ENCODE data around the gene PCSK9.

PCSK9 gene

DNA sequence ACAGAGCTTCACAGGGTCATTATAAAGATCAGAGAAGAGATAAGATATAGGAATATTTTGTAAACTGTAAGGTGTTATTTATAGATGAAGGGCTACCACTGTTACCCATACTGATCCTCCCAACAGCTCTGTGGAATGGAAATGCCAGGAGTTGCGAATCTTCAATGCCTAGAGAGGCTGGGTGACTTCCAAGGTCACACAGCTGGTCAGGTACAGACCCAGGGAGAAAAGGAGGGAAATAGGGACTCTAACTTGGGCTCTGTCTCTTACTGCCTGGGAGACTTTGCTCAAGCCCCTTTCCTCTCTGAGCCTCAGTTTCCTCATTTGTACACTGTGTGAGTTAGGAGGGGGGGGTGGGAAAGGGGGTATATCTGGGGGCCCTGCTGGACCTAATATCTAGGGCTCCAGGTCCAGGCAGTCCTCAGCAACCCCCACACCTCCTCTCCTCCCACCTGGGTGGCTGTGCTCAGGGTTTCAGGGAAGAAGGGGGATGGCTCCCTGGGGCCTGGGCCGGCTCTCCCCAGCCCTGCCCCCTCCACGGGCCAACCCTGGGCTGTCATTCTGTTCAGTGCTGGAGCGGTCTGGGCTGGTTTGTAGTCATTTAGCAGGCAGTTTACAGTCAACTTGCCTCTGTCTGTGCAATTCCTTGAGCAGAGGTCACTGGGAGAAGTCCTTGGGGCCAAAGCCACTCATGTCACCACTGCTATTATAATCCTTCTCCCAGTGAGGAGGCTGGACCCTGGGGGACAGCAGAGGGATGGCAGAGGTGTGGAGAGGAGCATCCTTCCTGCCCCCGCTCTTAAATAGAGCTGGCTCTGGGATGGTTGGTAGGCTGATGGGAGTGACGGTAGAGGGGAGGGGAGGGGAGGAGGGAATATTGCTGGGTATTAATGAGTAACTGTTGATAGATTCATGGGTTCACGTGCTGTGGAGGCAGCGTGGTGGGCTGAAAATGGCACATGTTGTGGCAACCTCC lies 39.0 kb upstream of the PCSK9 start:
- no peaks in the 10 kb centered on the region for H3K36me3 ChIP-seq (ENCODE audit: insufficient read depth, low read length)

DNA sequence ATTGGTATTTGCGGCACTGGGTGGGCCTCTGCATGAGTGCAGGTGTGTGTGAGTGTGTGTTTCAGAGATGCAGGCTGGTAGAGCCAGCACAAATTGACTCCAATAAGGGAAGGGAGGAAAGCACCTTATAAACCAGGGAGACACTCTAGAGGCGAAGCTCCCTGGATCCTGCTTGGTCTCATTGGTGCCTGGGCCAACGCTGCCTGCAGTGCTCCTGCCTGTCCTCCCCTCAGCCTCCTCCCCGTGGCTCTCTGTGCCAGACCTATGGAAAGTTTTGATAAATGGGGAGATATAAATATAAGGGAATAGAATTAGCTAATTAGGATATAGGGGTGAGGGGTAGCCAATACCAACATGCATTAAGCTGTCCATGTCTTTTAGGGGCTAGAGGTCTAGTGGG lies 38.0 kb upstream of the PCSK9 start:
- Histone ChIP-seq H3K36me3 (ENCODE audit: insufficient read depth, low read length) (no peaks in the 10 kb centered on the region), H3K4me1 (ENCODE audit: insufficient read depth, low read length) (peaks cover 3% of the 10 kb centered on the region; the same call in 1 of the 2 replicates), H3K9me3 (ENCODE audit: control insufficient read depth, insufficient read depth, low read length) (no peaks in the 10 kb centered on the region), H3K9ac (ENCODE audit: low read depth, low read length) (no peak overlapping the region)

More for the DNA sequence above, 39.0 kb upstream of the PCSK9 start:
- Histone ChIP-seq H3K9me3 (ENCODE audit: control insufficient read depth, insufficient read depth, low read length) (no peaks in the 10 kb centered on the region), H3K9ac (ENCODE audit: low read depth, low read length) (no peak overlapping the region), H3K4me1 (ENCODE audit: insufficient read depth, low read length) (peaks cover 8% of the 10 kb centered on the region; the same call in 1 of the 2 replicates)

DNA sequence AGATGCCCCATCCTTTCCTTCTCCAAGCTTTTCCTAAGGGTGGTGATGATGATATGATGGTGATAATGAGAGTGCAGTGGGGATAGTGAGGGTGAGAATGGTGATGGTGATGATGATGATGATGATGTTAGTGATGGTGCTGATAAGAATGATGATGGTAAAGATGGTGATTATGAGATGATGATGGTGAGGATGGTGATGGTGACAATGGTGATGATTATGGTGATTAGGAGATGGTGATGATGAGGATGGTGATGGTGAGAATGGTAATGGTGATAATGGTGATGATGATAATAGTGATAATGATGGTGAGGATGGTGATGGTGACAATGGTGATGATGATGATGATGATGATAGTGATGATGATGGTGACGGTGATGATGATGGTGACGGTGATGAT lies 36.7 kb upstream of the PCSK9 start:
- peaks cover 3% of the 10 kb centered on the region; the same call in 1 of the 2 replicates for H3K4me1 ChIP-seq (ENCODE audit: insufficient read depth, low read length)
- no peak overlapping the region for H3K9ac ChIP-seq (ENCODE audit: low read depth, low read length)
- no peaks in the 10 kb centered on the region for H3K9me3 ChIP-seq (ENCODE audit: control insufficient read depth, insufficient read depth, low read length)
- no peaks in the 10 kb centered on the region for H3K36me3 ChIP-seq (ENCODE audit: insufficient read depth, low read length)

DNA sequence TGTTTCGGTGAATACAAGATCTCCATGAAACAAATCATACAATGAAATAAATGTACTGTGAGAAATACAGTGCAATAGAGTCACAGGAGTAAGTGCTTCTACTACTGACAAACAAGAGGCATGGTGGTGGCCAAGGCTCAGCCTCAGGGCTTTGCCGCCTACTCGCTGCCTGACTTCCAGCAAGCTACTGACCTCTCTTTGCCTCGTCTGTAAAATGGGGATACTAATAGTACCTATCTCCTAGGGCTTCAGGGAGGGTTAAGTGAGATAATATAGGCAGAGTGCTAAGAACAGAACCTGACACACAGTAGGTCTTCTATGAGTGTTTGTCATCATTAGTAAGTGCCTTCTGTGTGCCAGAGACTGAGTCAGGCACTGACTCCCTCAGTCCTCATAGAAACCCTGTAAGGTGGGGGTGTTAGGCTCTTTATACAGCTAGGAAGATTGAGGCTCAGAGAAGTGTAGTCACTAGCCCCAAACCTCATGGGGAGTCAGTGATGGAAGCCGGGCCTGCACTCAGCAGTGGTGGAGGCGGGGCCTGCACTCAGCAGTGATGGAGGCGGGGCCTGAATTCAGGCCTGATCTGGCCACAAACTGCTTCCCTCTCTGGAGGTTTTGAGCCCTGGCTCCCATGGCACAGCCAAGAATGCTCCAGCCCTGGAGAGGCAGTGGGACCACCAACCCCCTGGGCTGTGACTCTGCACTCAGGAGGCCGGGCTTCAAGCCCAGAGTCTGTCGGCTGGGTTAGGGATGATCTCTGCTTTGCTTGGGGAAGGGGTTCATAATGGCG lies 33.8 kb upstream of the PCSK9 start:
- H3K9ac ChIP-seq (ENCODE audit: low read depth, low read length), result no peak overlapping the region
- H3K9me3 ChIP-seq (ENCODE audit: control insufficient read depth, insufficient read depth, low read length), result no peaks in the 10 kb centered on the region
- H3K36me3 ChIP-seq (ENCODE audit: insufficient read depth, low read length), result no peaks in the 10 kb centered on the region
- peaks cover 6% of the 10 kb centered on the region for H3K4me1 ChIP-seq (ENCODE audit: insufficient read depth, low read length)

DNA sequence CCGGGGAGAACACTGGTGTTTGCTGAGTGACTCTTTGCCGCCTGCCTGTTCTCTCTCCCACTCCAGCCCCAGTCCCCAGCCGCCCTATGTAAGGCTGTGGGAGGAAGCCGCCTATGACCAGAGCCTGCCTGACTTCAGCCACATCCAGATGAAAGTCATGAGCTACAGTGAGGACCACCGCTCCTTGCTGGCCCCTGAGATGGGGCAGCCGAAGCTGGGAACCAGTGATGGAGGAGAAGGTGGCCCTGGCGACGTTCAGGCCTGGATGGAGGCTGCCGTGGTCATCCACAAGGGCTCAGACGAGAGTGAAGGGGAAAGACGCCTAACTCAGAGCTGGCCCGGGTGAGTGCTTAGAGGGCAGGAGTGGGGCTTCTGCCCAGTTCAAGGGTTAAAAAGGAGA lies 32.4 kb upstream of the PCSK9 start:
- Histone ChIP-seq H3K9ac (ENCODE audit: low read depth, low read length) (no peak overlapping the region), H3K4me1 (ENCODE audit: insufficient read depth, low read length) (peaks cover 14% of the 10 kb centered on the region), H3K9me3 (ENCODE audit: control insufficient read depth, insufficient read depth, low read length) (no peaks in the 10 kb centered on the region), H3K36me3 (ENCODE audit: insufficient read depth, low read length) (no peaks in the 10 kb centered on the region)

DNA sequence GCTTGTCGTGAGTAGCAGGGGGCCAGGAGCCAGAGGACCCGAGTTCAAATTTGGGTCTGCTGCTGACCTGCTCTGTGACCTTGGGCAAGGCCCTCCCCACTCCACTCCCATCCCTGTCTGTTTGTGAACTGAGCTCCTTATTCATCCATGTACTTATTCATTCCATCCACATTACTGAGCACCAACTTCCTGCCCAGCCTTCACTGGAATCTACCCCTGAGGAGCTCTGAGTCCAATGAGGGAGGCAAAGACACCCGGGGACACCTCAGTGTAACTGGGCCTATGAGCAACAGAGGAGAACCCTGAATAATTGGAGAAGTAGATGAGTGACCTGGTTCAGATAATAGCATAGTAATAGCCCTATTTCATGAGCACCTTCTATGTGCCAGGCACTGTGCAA lies 31.7 kb upstream of the PCSK9 start:
- no peaks in the 10 kb centered on the region for H3K9me3 ChIP-seq (ENCODE audit: control insufficient read depth, insufficient read depth, low read length)
- H3K36me3 ChIP-seq (ENCODE audit: insufficient read depth, low read length), result no peaks in the 10 kb centered on the region
- H3K4me1 ChIP-seq (ENCODE audit: insufficient read depth, low read length), result peaks cover 14% of the 10 kb centered on the region
- no peak overlapping the region for H3K9ac ChIP-seq (ENCODE audit: low read depth, low read length)

DNA sequence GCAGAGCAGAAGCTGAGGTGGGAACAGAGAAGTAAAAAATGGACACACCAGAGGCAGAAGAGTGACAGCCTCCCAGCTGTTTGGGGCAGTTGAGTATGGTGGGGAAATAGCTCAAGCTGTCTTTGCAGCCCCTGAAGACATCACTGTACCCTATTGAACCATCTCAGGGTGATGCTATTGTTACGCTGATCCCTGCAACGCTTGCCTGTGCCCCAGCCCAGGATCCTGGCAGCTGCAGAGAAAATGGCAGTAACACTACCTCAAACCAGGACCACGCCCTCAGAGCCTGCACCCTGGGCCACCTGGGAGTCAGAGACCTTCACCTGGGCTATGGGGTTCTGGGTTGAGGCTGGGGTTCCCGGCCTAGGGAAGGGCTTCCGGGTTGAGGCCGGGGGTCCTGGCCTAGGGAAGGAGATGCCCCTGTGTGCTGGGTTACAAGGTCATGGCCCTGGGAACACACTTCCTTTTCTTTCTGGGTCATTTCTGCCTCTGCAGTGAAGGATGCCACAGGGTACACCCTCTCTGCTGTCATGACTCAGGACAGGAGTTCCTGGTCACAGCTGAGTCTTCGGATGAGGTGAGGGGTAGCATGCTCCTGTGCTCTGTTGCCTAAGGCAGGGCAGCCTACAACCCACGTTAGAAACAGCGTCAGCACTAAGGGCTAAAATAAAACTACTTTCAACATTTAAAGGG lies 29.0 kb upstream of the PCSK9 start:
- Histone ChIP-seq H3K9me3 (ENCODE audit: control insufficient read depth, insufficient read depth, low read length) (no peaks in the 10 kb centered on the region), H3K4me1 (ENCODE audit: insufficient read depth, low read length) (peaks cover 14% of the 10 kb centered on the region), H3K36me3 (ENCODE audit: insufficient read depth, low read length) (no peaks in the 10 kb centered on the region), H3K9ac (ENCODE audit: low read depth, low read length) (no peak overlapping the region)

DNA sequence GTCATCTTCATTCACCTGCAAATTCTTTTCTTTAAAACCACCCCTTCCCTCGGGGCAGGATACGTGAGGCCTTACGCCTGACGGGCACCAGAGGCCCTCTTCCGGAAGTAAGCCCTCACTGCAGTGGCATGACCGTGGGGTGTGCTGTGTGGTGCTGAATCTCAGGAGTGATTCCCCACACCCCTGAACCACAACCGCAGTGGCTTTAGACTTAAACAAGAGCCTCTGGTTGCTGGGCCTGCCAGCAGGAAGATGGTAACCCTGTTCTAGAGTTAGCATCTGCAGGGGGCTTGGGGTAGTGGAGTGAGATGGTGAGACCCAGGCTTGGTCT lies 28.5 kb upstream of the PCSK9 start:
- peaks cover 14% of the 10 kb centered on the region for H3K4me1 ChIP-seq (ENCODE audit: insufficient read depth, low read length)
- H3K9me3 ChIP-seq (ENCODE audit: control insufficient read depth, insufficient read depth, low read length), result no peaks in the 10 kb centered on the region
- no peaks in the 10 kb centered on the region for H3K36me3 ChIP-seq (ENCODE audit: insufficient read depth, low read length)
- H3K9ac ChIP-seq (ENCODE audit: low read depth, low read length), result no peak overlapping the region

DNA sequence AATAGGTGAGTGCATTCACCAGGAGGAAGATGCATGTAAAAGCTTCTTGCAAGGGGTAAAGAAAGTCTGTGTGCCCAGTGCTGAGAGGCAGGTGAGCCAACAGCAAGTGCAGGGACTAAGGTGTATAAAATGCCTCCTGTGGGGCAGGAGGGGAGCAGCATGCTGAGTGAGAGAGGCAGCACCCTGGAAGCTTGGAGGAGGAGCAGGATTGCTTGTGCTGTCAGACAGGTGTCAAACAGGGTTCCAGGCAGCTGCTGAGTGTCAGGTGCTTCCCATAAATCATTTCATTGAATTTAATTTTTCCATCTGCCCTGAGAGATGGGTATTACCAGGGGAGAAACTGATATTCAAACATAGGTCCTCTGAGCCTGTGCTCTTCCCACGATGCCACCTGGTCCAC lies 26.7 kb upstream of the PCSK9 start:
- peaks cover 14% of the 10 kb centered on the region for H3K4me1 ChIP-seq (ENCODE audit: insufficient read depth, low read length)
- H3K36me3 ChIP-seq (ENCODE audit: insufficient read depth, low read length), result no peaks in the 10 kb centered on the region
- H3K9me3 ChIP-seq (ENCODE audit: control insufficient read depth, insufficient read depth, low read length), result no peaks in the 10 kb centered on the region

DNA sequence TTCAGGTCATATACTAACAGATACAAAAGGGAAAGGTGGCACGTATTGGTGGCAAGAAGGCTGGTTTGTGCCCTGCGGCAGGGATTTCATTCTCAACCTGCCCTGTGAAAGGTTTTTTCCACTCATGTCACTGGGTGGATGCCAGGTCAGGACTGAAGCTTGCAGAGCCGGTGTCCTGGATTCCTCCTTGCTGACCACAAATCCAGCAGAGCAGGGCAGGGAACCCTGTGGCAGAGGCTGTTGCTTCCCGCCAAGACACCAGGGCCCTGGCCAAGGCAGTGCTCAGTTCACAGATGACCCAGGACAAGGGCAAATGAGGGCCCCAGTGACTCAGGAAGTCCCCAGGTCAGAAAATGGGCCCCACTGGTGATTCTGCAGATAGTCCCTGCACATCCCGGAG lies 24.2 kb upstream of the PCSK9 start:
- no peaks in the 10 kb centered on the region for H3K36me3 ChIP-seq (ENCODE audit: insufficient read depth, low read length)
- no peaks in the 10 kb centered on the region for H3K9me3 ChIP-seq (ENCODE audit: control insufficient read depth, insufficient read depth, low read length)
- no peak overlapping the region for H3K9ac ChIP-seq (ENCODE audit: low read depth, low read length)
- H3K4me1 ChIP-seq (ENCODE audit: insufficient read depth, low read length), result peaks cover 12% of the 10 kb centered on the region

More for the DNA sequence above, 26.7 kb upstream of the PCSK9 start:
- H3K9ac ChIP-seq (ENCODE audit: low read depth, low read length), result no peak overlapping the region

DNA sequence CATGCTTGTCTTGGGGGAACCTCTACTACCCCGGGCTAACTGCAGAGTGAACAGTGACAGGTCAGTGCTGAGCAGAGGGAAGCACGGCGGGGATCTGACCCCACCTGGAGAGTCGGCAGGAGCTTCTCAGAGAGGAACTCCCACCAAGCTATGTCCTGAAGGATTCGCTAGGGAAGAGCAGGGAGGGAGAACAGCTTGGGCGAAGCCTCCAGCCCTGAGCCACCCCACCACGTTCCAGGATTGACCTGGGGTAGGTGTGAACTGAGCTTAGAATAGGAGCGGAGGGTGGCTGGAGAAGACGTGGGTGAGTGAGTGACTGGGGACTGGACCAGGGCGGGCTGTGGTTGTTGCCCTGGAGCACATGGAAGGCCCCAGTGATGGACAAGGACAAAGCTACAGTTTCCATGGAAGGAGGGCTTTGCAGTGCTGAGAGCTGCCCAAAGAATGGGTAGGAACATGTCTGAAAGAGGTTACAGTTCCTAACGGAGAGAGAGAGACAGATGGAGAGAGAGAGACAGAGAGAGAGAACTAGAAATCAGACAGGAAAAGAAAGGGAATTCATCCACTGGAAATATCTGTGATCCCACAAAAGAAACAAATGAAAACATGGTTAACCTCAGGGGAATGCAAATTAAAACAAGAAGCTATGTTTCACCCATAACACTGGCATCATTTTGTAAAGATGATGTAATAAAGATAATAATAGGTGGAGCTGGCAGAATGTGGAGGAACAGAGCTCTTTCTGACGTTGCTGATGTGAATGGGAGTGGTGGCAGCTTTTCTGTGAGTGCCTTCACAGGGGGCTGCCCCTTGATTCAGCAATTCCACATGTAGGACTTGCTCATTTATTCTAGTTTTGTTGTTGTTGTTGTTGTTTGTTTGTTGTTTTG lies 23.4 kb upstream of the PCSK9 start:
- no peak overlapping the region for H3K9ac ChIP-seq (ENCODE audit: low read depth, low read length)
- no peaks in the 10 kb centered on the region for H3K9me3 ChIP-seq (ENCODE audit: control insufficient read depth, insufficient read depth, low read length)
- peaks cover 4% of the 10 kb centered on the region; the same call in 1 of the 2 replicates for H3K4me1 ChIP-seq (ENCODE audit: insufficient read depth, low read length)
- no peaks in the 10 kb centered on the region for H3K36me3 ChIP-seq (ENCODE audit: insufficient read depth, low read length)

DNA sequence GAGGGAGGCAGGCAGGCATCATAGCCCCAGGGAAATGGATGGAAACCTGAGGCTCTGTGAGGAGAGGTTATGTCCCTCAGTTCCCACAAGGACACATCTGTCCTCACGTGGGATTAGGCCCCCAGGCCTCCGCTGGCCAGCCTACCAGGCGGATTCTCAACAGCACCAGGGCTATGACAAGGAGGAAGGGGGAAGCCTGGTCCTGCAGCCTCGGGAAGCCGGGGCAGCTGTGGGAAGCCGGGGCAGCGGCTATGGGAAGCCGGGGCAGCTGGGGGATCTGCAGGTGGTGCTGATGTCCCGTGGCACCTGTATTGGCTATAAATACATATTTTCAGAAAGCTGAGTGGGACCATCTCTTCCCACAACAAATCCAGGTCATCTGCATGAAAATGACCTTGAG lies 21.0 kb upstream of the PCSK9 start:
- no peak overlapping the region for H3K9ac ChIP-seq (ENCODE audit: low read depth, low read length)
- no peaks in the 10 kb centered on the region; the same call in 1 of the 2 replicates for H3K4me1 ChIP-seq (ENCODE audit: insufficient read depth, low read length)
- no peaks in the 10 kb centered on the region for H3K9me3 ChIP-seq (ENCODE audit: control insufficient read depth, insufficient read depth, low read length)
- no peaks in the 10 kb centered on the region for H3K36me3 ChIP-seq (ENCODE audit: insufficient read depth, low read length)

DNA sequence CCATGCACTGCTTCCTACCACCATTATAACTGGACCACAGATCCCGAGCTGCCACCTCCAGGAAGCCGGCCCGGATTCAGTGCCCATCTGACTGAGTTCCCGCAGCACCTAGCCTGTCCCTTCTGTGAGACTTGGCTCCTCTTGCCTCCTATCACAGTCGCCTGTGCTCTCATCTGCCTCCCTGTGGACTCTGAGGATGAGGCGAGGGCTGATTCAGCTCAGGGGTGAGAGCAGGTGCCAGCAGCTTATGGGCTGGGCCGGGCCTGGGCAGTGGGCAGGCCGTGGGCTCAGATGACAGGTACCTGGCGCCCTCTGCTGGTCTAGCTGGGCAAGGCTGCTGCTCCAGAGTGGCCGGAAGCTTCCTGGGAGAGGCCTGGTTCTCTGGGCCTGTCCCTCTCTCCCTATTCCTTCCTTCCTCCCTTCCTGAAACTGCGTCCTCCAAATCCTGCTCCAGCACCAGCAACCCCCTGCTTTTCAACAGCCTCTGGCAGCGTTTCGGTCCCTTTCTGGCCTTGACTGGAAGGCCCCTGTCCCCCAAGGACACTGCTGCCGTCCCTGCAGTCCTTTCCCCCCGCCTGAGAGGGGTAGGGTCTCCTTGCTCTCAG lies 17.3 kb upstream of the PCSK9 start:
- Histone ChIP-seq H3K9ac (ENCODE audit: low read depth, low read length) (no peak overlapping the region), H3K9me3 (ENCODE audit: control insufficient read depth, insufficient read depth, low read length) (no peaks in the 10 kb centered on the region), H3K36me3 (ENCODE audit: insufficient read depth, low read length) (no peaks in the 10 kb centered on the region)

More for the DNA sequence above, 17.3 kb upstream of the PCSK9 start:
- H3K4me1 ChIP-seq (ENCODE audit: insufficient read depth, low read length), result no peaks in the 10 kb centered on the region; the same call in 1 of the 2 replicates

All from ES-I3 (cell line).